Stomach (tissue), 9 donors: ENCODE results near the gene GRHL1. TPM values are rescaled to one million over a fixed set of nuclear protein-coding genes. Genes with fewer than 3 reads are reported as not detected.

Source experiments
- DNase-seq, 2 donors: peaks; one replicate each; pipeline versions ENCODE4 v3.0.0 to v3.0.0-alpha.2; 2013 to 2019
- H3K27ac ChIP-seq, 5 donors: fragments of 200-600 bp in 4 of 5; sonication (generic) in 4 of 5; one replicate each; pipeline ENCODE4 v1.5.1; 2013 to 2019; ENCODE audit warnings: mild to moderate bottlenecking in 1 of 5, moderate library complexity in 1 of 5
- H3K27me3 ChIP-seq, 3 donors: fragments of 200-600 bp; sonication (generic); one replicate each; pipeline ENCODE4 v1.5.1; 2017 to 2019; ENCODE audit warnings: mixed run types in 1 of 3
- H3K36me3 ChIP-seq, 4 donors: fragments of 200-600 bp; sonication (generic); 1 replicate in 3 of 4; 2 replicates in 1 of 4; pipeline ENCODE4 v1.5.1; 2016 to 2019
- H3K4me1 ChIP-seq, 4 donors: fragments of 200-600 bp; sonication (generic); one replicate each; pipeline ENCODE4 v1.5.1; 2016 to 2019
- H3K4me3 ChIP-seq, 4 donors: fragments of 200-600 bp; sonication (generic) in 3 of 4; one replicate each; pipeline ENCODE4 v1.5.1; 2016 to 2019; ENCODE audit warnings: mild to moderate bottlenecking in 1 of 4
- H3K9me3 ChIP-seq, 4 donors: fragments of 200-600 bp; sonication (generic); one replicate each; pipeline ENCODE4 v1.5.1; 2016 to 2019
- EP300 ChIP-seq: sonication (generic); formaldehyde crosslinking; IDR thresholded peaks from one replicate; pipeline ENCODE4 v1.6.1; 2017; ENCODE audit warnings: antibody characterized with exemption
- POLR2A ChIP-seq, 4 donors: fragments of 450-650 bp; IDR thresholded peaks; one replicate each; pipeline ENCODE4 v1.6.1; 2016; ENCODE audit warnings: antibody characterized with exemption in 4 of 4, control low read depth in 2 of 4, mild to moderate bottlenecking in 1 of 4, moderate library complexity in 1 of 4
- POLR2AphosphoS5 ChIP-seq, 3 donors: sonication (generic); formaldehyde crosslinking; IDR thresholded peaks; one replicate each; pipeline ENCODE4 v1.6.1; 2016; ENCODE audit warnings: antibody characterized with exemption in 3 of 3
- WGBS, 5 donors: extraction: QIAGEN DNeasy Blood & Tissue Kit in 3 of 5; methylation state at CpG; one replicate each; pipeline versions ENCODE4 v1.1.5 to v1.1.7; 2013 to 2018; 5-methylcytosine and 5-hydroxymethylcytosine counted together
- intact Hi-C: fragments of 100-400 bp; cut with DNase I; formaldehyde crosslinking; loops from one replicate; pipeline ENCODE4 v1.15.1; 2023; ENCODE audit warnings: low total_unique reads
- polyA plus RNA-seq, 3 donors: library from polyadenylated mRNA; stranded (reverse); fragments of 200-250 nt; gene quantifications; one replicate each; pipeline ENCODE4 v1.2.3, GENCODE V29; 2013
- total RNA-seq, 5 donors: library from RNA; depleted of rRNA; stranded (reverse); fragments of >200 nt; gene quantifications; one replicate each; pipeline versions ENCODE4 v1.1.0 to v1.2.3, GENCODE V29; 2014 to 2016
- TF ChIP-seq, protein P1 (sequence below), 7 experiments: fragments of 450-650 bp in 4 of 7; fragments of 200-600 bp in 3 of 7; sonication (generic) in 3 of 7; IDR thresholded peaks; one replicate each; pipeline ENCODE4 v1.5.1; 2016 to 2019; ENCODE audit warnings: antibody characterized with exemption in 7 of 7, control low read depth in 2 of 7, mild to moderate bottlenecking in 1 of 7
- donor health status: healthy with polysubstance abuse.
- donor health status: Bipolar disorder and iron deficiency.
- donor health status: healthy.

Gene GRHL1
- total and polyA plus RNA-seq, 8 donors = 0.89 to 16.5 (median 3.8) TPM

DNA sequence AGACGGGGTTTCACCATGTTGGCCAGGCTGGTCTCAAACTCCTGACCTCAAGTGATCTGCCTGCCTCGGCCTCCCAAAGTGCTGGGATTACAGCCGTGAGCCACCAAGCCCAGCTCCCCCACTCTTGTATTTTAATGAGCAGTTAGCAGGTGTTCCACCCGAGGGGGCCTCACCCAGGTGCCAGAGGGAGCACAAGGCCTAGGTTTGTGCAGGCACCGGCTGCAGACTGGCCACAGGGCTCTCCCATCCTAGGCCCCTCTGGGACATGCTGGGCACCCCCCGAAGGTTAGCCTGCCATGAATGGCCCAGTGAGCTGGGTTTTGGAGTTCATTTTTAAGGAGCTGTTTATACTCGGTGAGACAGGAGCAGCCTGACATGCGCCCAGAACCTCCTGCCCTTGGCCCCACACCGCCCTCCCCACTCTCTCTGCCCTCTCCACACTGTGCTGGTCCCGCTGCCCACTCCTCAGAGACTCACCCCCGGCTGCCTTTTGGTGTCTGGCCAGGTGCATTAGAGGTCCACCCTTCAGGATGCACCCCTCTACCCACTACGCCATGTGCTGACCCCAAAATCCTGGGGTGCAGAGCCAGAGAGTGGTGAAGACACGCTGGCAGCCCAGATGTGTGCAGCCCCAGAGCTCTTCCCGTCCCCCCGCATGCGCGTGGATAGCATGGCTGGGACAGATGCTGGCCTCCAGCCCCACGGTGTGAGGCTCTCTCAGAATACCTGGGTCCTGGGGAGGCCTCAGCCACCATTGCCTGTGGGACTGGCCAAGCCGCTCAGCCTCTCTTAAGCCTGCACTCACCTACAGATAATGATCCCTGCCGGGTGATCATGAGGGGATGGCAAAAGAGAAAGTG, 80.6 kb downstream of the GRHL1 start:
- WGBS, 5 donors = 91 to 95% (median 92%) methylated on average over 18 to 20 of the region's 20 CpGs
- TF ChIP-seq EP300 (no peak), POLR2A (IDR thresholded peaks at IDR 0.05) (no peak), POLR2AphosphoS5 (IDR thresholded peaks at IDR 0.05) (no peak)
- TF ChIP-seq, protein P1, sequence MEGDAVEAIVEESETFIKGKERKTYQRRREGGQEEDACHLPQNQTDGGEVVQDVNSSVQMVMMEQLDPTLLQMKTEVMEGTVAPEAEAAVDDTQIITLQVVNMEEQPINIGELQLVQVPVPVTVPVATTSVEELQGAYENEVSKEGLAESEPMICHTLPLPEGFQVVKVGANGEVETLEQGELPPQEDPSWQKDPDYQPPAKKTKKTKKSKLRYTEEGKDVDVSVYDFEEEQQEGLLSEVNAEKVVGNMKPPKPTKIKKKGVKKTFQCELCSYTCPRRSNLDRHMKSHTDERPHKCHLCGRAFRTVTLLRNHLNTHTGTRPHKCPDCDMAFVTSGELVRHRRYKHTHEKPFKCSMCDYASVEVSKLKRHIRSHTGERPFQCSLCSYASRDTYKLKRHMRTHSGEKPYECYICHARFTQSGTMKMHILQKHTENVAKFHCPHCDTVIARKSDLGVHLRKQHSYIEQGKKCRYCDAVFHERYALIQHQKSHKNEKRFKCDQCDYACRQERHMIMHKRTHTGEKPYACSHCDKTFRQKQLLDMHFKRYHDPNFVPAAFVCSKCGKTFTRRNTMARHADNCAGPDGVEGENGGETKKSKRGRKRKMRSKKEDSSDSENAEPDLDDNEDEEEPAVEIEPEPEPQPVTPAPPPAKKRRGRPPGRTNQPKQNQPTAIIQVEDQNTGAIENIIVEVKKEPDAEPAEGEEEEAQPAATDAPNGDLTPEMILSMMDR (IDR thresholded peaks at IDR 0.05) = no peak
- H3K27me3 ChIP-seq = no peaks in the 10 kb centered on the region
- peaks cover 17 to 47% (median 35%) of the 10 kb centered on the region in 4 donors for H3K4me1 ChIP-seq
- no peaks in the 10 kb centered on the region for H3K36me3 ChIP-seq
- intact Hi-C loops = no loop called here
- no peaks in the 10 kb centered on the region for H3K9me3 ChIP-seq
- H3K27ac ChIP-seq = no peak overlapping the region
- DNase-seq = no peak
- H3K4me3 ChIP-seq = no peak overlapping the region

DNA sequence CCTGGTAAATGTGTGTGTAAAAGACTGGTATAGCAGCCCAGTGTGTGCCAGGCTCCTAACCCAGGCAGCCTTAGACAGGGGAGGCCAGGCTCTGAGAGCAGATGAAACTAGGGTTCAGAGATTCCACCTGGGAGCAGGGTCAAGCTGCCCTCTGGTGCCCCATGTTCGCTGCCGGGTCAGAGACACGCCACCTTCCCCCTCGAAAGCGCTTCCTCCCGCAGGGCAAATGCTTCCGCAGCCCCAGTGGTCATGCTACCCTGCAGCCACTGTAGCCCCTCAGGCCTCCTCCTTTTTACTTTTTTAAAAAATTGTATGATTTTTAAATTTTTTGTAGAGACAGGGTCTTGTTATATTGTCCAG, 81.2 kb downstream of the GRHL1 start:
- peaks cover 20 to 53% (median 41%) of the 10 kb centered on the region in 4 donors for H3K4me1 ChIP-seq

DNA sequence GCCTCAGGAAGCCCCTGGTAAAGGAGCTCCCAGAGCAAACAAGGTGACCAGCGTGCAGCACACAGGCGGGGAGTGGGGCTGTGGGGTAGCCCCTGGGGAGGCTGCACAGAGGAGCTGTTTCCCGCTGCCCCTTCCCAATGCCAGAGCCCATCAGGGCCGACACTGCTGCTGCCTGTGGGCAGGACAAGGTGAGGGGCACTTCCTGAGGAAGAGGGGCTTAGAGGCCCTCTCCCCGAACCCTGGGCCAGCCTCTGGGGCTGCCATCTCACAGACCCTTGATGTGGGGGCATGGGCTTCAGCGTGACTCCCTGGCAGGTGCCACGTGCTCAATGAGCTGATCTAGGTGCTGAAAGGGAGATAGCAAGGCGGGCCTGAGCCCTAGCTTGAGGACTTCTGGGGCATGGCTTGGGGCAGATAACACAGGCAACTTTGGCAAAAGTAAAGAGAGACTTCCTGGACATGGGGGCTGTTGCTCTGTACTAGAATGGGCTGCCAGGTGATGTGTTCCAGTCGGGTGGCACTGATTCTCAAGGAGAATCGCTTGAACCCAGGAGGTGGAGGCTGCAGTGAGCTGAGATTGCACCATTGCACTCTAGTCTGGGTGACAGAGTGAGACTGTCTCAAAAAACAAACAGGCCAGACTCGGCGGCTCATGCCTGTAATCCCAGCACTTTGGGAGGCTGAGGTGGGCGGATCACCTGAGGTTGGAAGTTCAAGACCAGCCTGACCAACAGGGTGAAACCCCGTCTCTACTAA, 81.9 kb downstream of the GRHL1 start:
- H3K27me3 ChIP-seq = no peaks in the 10 kb centered on the region
- no peak for TF ChIP-seq EP300
- TF ChIP-seq POLR2A (IDR thresholded peaks at IDR 0.05) = no peak
- no peak for TF ChIP-seq POLR2AphosphoS5 (IDR thresholded peaks at IDR 0.05)
- TF ChIP-seq, protein P1 (IDR thresholded peaks at IDR 0.05) = no peak
- H3K36me3 ChIP-seq = no peaks in the 10 kb centered on the region
- intact Hi-C loops = no loop called here
- H3K4me3 ChIP-seq = no peak overlapping the region
- H3K9me3 ChIP-seq = no peaks in the 10 kb centered on the region
- 69 to 80% (median 74%) methylated on average over 10 to 14 of the region's 14 CpGs for WGBS, 5 donors
- peaks cover 20 to 56% (median 48%) of the 10 kb centered on the region in 4 donors for H3K4me1 ChIP-seq
- H3K27ac ChIP-seq = no peak overlapping the region
- no peak for DNase-seq

More for the DNA sequence above, 81.2 kb downstream of the GRHL1 start:
- DNase-seq = no peak
- Histone ChIP-seq H3K9me3 (no peaks in the 10 kb centered on the region), H3K27me3 (no peaks in the 10 kb centered on the region), H3K27ac (no peak overlapping the region), H3K36me3 (no peaks in the 10 kb centered on the region), H3K4me3 (no peak overlapping the region)
- 94 to 97% (median 95%) methylated on average over 7 of the region's 7 CpGs for WGBS, 5 donors
- intact Hi-C loops = no loop called here
- TF ChIP-seq POLR2A (IDR thresholded peaks at IDR 0.05) = no peak
- TF ChIP-seq EP300 = no peak
- TF ChIP-seq POLR2AphosphoS5 (IDR thresholded peaks at IDR 0.05) = no peak
- TF ChIP-seq, protein P1 (IDR thresholded peaks at IDR 0.05) = no peak

- WGBS, 5 donors = 69 to 76% (median 72%) methylated on average over 12 of the region's 12 CpGs
- Histone ChIP-seq H3K27me3 (no peaks in the 10 kb centered on the region), H3K36me3 (no peaks in the 10 kb centered on the region), H3K9me3 (no peaks in the 10 kb centered on the region), H3K4me3 (no peak overlapping the region), H3K4me1 (peaks cover 20 to 55% (median 44%) of the 10 kb centered on the region in 4 donors), H3K27ac (no peak overlapping the region)
- TF ChIP-seq POLR2A (IDR thresholded peaks at IDR 0.05) = no peak
- TF ChIP-seq EP300 = no peak
- TF ChIP-seq POLR2AphosphoS5 (IDR thresholded peaks at IDR 0.05) = no peak
- TF ChIP-seq, protein P1 (IDR thresholded peaks at IDR 0.05) = no peak
- intact Hi-C loops = no loop called here
- no peak for DNase-seq
These were observed 83.0 kb downstream of the GRHL1 start for GRCh38 chr2:10034333-10035052.
